SK-N-SH (cell line): Measurements from ENCODE around the gene AKAP11.

ENCODE experiments used
- CTCF ChIP-seq: fragments of 200-600 bp; sonication (generic); IDR thresholded peaks from 2 replicates; pipeline ENCODE4 v1.6.1; 2017; ENCODE audit warnings: antibody characterized with exemption, mild to moderate bottlenecking, moderate library complexity
- EP300 ChIP-seq, 2 experiments: IDR thresholded peaks; 2 replicates each; pipeline versions ENCODE4 v1.4.0 to v1.6.1; 2012; ENCODE audit warnings: borderline replicate concordance in 1 of 2, low read depth in 1 of 2, low read length in 1 of 2
- PBX3 ChIP-seq: IDR thresholded peaks from 2 replicates; pipeline ENCODE4; 2012
- TAF1 ChIP-seq: IDR thresholded peaks from 2 replicates; pipeline ENCODE4 v1.6.1; 2012; ENCODE audit warnings: low read depth, mild to moderate bottlenecking, low read length, moderate library complexity, borderline replicate concordance
- TCF12 ChIP-seq: IDR thresholded peaks from 2 replicates; pipeline ENCODE4 v1.4.0; 2012

- TF ChIP-seq CTCF (no peak), EP300 (IDR thresholded peaks at IDR 0.05; ENCODE audit: borderline replicate concordance in 1 of 2, low read depth in 1 of 2, low read length in 1 of 2) (no peak), TAF1 (no peak), PBX3 (no peak), TCF12 (no peak)
These were observed 89.7 kb downstream of the AKAP11 start for GRCh38 chr13:42361701-42362100.
